Dendritic cell treated with granulocyte-macrophage colony-stimulating factor and Interleukin-4, amounts not matched to agents 40 ng/mL and 50 ng/mL, for 4 days (primary cell): ENCODE measurements around the gene LRRN4CL.
"Not testable (repeated sequence)": the region's sequence is repeated elsewhere in the genome, so short reads cannot be mapped to it uniquely, and the experiment has no call there.

Experiments used
- H3K27ac Mint-ChIP-seq: one replicate; pipeline ENCODE4 v1.8.0; 2022; ENCODE audit warnings: mild to moderate bottlenecking, mixed read lengths
- H3K27me3 Mint-ChIP-seq: one replicate; pipeline ENCODE4 v1.8.0; 2022; ENCODE audit warnings: mild to moderate bottlenecking, mixed read lengths
- H3K36me3 Mint-ChIP-seq: one replicate; pipeline ENCODE4 v1.8.0; 2022; ENCODE audit warnings: low read depth, mixed read lengths
- H3K4me1 Mint-ChIP-seq: one replicate; pipeline ENCODE4 v1.8.0; 2022; ENCODE audit warnings: low read depth, mixed read lengths
- H3K4me3 Mint-ChIP-seq: one replicate; pipeline ENCODE4 v1.8.0; 2022; ENCODE audit warnings: mild to moderate bottlenecking, moderate library complexity, mixed read lengths
- H3K9me3 Mint-ChIP-seq: one replicate; pipeline ENCODE4 v1.8.0; 2022; ENCODE audit warnings: mixed read lengths
- intact Hi-C: fragments of 100-400 bp; cut with micrococcal nuclease; formaldehyde crosslinking; loops from one replicate; pipeline ENCODE4 v1.15.0; 2022

Gene LRRN4CL

DNA sequence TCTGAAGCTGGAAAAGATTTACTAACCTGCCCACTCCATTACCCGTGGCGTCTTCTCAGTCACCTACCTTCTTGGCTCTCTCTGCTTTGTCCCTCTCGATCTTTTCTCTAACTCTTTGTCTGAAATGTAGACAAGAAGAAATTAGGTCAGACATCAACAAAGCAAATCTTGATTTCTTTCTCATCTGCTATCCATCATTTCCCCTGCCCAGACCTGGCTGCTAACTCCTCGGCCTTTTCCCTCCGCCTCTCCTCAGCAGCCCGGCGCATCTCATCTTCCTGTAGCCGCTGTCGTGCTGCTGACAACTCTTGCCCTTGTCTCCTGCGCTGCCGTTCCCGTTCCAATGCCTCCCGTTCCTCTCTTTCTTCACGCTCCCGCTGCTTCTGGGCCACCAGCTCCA is 11.6 kb downstream of the LRRN4CL start:
- intact Hi-C loops, result no loop called here
- Mint-ChIP-seq H3K4me1 (peaks cover 49% of the 10 kb centered on the region), H3K27ac (peak overlapping the region; percentile 95), H3K36me3 (peaks cover 59% of the 10 kb centered on the region), H3K27me3 (no peaks in the 10 kb centered on the region), H3K9me3 (no peaks in the 10 kb centered on the region), H3K4me3 (peak overlapping the region; percentile 87)

DNA sequence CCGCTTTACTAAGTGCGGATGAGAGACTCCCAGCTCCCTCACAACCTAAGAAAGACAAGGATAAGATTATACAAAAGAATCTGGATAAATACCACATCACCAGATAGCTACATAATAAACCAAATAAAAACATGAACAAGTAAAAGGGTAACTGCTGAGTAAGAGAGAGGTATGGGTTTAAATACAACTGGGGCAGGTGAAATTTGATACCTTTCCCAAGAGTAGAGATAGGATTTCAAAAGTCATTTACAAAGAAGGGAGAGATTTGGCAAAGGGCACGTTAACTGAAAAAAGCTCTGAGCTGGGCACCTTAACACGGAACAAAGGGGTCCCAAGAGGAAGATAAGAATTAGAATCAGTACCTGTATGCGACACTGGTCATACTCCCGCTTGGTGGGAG is 12.2 kb downstream of the LRRN4CL start:
- Mint-ChIP-seq H3K27ac (peak overlapping the region; percentile 95), H3K36me3 (peaks cover 64% of the 10 kb centered on the region), H3K4me1 (peaks cover 54% of the 10 kb centered on the region), H3K4me3 (no peak overlapping the region), H3K9me3 (no peaks in the 10 kb centered on the region), H3K27me3 (no peaks in the 10 kb centered on the region)
- intact Hi-C loops, result no loop called here

DNA sequence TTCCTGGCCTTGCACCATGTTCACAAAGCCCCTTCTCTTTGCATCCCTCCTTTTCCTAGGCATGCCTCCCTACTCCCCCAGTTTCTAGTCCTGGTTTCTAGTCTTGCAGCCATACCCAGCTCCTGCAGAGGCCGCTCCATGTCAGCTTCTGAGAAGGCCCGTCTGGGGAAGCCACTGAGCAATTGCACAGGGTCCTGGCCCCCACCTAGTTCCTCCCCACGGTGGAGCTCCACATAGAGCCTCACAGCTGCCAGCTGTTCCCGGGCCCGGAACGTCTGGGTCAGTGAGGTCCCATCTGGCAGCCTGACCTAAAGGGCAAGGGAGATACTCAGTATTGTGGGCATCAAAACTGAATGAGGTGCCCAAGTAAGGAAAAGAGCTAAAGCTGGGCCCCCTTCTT is 12.6 kb downstream of the LRRN4CL start:
- Mint-ChIP-seq H3K27me3 (no peaks in the 10 kb centered on the region), H3K4me1 (peaks cover 56% of the 10 kb centered on the region), H3K4me3 (no peak overlapping the region), H3K27ac (peak overlapping the region; percentile 95), H3K9me3 (no peaks in the 10 kb centered on the region), H3K36me3 (peaks cover 69% of the 10 kb centered on the region)
- intact Hi-C loops, result no loop called here

DNA sequence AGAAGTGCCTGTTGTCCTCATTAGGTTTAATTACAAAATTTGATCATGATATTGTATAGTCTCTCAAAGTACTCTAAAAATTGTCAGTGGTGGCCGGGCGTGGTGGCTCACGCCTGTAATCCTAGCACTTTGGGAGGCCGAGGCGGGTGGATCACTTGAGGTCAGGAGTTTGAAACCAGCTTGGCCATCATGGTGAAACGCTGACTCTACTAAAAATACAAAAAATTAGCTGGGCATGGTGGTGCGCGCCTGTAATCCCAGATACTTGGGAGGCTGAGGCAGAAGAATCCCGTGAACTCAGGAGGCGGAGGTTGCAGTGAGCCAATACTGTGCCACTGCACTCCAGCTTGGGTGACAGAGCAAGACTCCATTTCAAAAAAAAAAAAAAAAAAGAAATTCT is 13.9 kb downstream of the LRRN4CL start:
- H3K27ac Mint-ChIP-seq, H3K9me3 Mint-ChIP-seq, H3K4me3 Mint-ChIP-seq, H3K27me3 Mint-ChIP-seq, intact Hi-C loops: not testable (repeated sequence)
- peaks cover 78% of the 10 kb centered on the region for H3K36me3 Mint-ChIP-seq
- peaks cover 59% of the 10 kb centered on the region for H3K4me1 Mint-ChIP-seq

DNA sequence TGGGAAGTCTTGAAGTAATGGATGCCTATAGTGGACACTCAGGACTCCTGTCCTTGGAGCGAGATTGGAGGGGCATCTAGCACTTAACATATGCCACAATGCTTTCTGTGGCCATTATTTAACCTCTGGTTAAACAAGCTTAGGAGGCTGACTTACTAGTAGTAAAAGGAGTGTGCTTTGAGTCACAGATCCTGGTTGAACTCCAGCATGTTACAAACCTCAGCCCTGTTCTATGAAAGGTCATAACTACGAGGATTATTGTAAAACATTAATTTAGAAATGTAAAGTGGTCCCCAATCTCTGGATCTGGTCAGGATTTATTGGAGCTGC is 16.2 kb downstream of the LRRN4CL start:
- Mint-ChIP-seq H3K4me3 (peak overlapping the region; percentile 95), H3K9me3 (no peaks in the 10 kb centered on the region), H3K4me1 (peaks cover 61% of the 10 kb centered on the region), H3K27me3 (no peaks in the 10 kb centered on the region), H3K27ac (peak overlapping the region; percentile 96), H3K36me3 (peaks cover 84% of the 10 kb centered on the region)
- intact Hi-C loops, result loop anchor here (5.0 kb wide), 1 partner anchor 81 kb away; the partner anchor contains the start of gene TUT1

DNA sequence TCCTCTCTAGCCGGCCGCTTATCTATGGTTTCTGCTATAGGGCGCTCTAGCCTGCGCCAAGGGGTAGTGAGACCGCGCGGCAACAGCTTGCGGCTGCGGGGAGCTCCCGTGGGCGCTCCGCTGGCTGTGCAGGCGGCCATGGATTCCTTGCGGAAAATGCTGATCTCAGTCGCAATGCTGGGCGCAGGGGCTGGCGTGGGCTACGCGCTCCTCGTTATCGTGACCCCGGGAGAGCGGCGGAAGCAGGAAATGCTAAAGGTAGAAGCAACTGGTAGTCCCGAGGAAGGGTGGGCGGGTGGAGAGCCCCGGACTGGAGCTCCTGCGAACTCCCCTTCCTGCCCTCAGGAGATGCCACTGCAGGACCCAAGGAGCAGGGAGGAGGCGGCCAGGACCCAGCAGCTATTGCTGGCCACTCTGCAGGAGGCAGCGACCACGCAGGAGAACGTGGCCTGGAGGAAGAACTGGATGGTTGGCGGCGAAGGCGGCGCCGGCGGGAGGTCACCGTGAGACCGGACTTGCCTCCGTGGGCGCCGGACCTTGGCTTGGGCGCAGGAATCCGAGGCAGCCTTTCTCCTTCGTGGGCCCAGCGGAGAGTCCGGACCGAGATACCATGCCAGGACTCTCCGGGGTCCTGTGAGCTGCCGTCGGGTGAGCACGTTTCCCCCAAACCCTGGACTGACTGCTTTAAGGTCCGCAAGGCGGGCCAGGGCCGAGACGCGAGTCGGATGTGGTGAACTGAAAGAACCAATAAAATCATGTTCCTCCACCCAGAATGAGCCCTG is 17.5 kb downstream of the LRRN4CL start, which contains the start of the genes LBHD1 and UQCC3:
Gene LBHD1, minus strand, starts transcription at position 660 of the 782 bp plus-strand sequence. CDS start 2,236 bp downstream, outside the sequence.
Gene UQCC3, plus strand, starts transcription at position 66 of the 782 bp plus-strand sequence. Its CDS starts 73 bp downstream, at position 139.
- Mint-ChIP-seq H3K4me1 (peaks cover 56% of the 10 kb centered on the region), H3K4me3 (peak within 1 kb of the TSS; percentile 95), H3K27ac (peak within 1 kb of the TSS; percentile 96), H3K9me3 (no peaks in the 10 kb centered on the region), H3K36me3 (peaks cover 81% of the 10 kb centered on the region), H3K27me3 (no peaks in the 10 kb centered on the region)
- intact Hi-C loops, result loop anchor here (5.0 kb wide), 1 partner anchor 79 kb away; the partner anchor contains the start of gene TUT1

DNA sequence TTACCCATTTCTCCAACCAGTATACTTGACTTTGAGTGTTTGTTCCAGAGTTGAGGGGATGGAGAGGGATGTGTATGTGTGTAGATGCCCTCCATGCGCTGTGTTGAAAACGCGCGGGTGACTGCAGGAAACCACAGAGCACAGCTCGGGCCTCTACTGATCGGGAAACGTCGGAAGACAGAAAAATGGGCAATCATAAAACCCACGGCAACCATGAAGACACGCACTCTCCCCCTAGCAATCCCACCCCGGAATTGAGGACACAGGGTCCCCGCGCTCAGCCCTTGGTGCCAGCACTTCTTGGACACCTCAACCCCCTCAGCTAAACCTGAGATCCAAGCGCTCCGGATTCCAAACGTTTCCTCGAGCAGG is 18.1 kb downstream of the LRRN4CL start:
- no peaks in the 10 kb centered on the region for H3K27me3 Mint-ChIP-seq
- peak overlapping the region; percentile 95 for H3K4me3 Mint-ChIP-seq
- H3K9me3 Mint-ChIP-seq, result no peaks in the 10 kb centered on the region
- peaks cover 56% of the 10 kb centered on the region for H3K4me1 Mint-ChIP-seq
- peak overlapping the region; percentile 96 for H3K27ac Mint-ChIP-seq
- intact Hi-C loops, result loop anchor here (5.0 kb wide), 1 partner anchor 79 kb away; the partner anchor contains the start of gene TUT1
- peaks cover 81% of the 10 kb centered on the region for H3K36me3 Mint-ChIP-seq

DNA sequence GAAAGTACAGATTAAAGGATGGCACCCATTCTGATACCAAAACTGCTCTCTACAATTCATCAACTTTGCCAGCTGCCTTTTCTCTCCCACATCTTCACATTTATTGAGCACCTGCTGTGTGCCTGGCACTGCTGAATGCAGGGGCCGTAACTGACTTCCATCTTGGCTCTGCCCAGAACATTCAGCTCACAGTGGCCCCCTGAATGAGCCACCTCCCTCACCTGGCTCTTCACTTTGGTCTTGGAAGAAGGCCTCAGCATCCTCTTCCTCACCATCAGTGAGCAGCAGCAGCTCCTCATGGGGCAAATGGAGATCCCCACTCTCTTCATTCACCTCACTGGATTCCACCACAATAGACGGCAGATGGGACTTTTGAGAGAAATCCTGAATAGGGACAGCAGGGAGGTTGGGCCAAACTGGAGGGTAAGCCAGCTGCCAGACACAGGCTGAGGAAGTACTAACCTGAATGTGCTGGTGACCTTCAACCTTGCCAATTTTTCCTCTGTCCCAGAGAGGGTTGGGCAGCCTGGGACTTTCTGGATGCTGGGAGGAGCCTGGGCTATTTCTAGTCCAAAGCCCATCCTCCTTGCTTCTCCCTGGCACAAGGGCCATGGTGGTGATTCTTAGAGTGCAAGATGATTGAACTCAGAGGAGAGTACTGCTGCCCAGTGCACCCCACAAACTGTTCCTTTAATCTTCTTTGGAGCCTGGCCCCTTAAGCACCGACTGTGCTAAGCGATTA is 19.7 kb downstream of the LRRN4CL start:
- Mint-ChIP-seq H3K4me3 (no peak overlapping the region), H3K4me1 (peaks cover 51% of the 10 kb centered on the region), H3K27me3 (no peaks in the 10 kb centered on the region), H3K9me3 (no peaks in the 10 kb centered on the region), H3K27ac (no peak overlapping the region), H3K36me3 (peaks cover 81% of the 10 kb centered on the region)
- intact Hi-C loops, result loop anchor here (5.0 kb wide), 1 partner anchor 77 kb away; the partner anchor contains the start of gene TUT1

DNA sequence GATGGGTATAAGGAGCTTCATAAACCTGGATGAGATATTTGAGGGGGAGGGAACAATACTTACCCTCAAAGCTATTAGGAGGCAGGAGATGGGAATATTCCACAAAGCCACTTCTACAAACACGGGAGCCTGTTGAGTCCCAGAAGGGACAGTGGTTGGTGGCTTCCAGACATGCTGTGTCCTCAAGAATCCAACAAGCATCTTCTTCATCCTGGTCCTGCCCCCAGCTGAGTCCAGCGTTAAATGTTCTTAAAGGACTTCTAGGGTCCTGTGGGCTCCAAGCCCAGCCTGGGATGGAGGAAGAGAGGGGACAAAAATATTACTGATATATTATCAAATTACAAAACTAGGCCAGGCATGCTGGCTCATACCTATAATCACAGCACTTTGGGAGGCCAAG is 21.9 kb downstream of the LRRN4CL start:
- H3K4me3 Mint-ChIP-seq, result no peak overlapping the region
- no peak overlapping the region for H3K27ac Mint-ChIP-seq
- intact Hi-C loops, result no loop called here
- H3K4me1 Mint-ChIP-seq, result peaks cover 52% of the 10 kb centered on the region
- no peaks in the 10 kb centered on the region for H3K9me3 Mint-ChIP-seq
- no peaks in the 10 kb centered on the region for H3K27me3 Mint-ChIP-seq
- peaks cover 76% of the 10 kb centered on the region for H3K36me3 Mint-ChIP-seq

DNA sequence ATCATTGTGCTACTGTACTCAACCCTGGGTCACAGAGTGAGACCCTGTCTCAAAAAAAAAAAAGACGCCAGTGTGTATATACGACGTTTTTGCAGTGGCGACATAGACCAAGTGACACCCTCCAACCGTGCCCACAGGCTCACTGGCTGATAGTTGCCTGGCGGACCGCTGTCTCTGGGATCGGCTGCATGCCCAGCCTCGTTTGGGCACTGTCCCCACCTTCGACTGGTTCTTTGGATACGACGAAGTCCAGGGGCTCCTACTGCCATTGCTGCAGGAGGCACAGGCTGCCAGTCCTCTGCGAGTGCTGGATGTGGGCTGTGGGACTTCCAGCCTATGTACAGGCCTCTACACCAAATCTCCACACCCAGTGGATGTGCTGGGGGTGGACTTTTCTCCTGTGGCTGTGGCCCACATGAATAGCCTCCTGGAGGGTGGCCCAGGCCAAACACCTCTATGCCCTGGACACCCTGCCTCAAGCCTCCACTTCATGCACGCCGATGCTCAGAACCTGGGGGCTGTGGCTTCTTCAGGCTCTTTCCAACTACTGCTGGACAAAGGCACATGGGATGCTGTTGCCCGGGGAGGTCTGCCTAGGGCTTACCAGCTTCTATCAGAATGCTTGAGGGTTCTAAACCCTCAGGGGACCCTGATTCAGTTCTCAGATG is 22.9 kb downstream of the LRRN4CL start:
- no peaks in the 10 kb centered on the region for H3K9me3 Mint-ChIP-seq
- peak overlapping the region; percentile 94 for H3K4me3 Mint-ChIP-seq
- intact Hi-C loops, result no loop called here
- H3K27me3 Mint-ChIP-seq, result no peaks in the 10 kb centered on the region
- peaks cover 70% of the 10 kb centered on the region for H3K36me3 Mint-ChIP-seq
- peaks cover 45% of the 10 kb centered on the region for H3K4me1 Mint-ChIP-seq
- H3K27ac Mint-ChIP-seq, result peak overlapping the region; percentile 88

DNA sequence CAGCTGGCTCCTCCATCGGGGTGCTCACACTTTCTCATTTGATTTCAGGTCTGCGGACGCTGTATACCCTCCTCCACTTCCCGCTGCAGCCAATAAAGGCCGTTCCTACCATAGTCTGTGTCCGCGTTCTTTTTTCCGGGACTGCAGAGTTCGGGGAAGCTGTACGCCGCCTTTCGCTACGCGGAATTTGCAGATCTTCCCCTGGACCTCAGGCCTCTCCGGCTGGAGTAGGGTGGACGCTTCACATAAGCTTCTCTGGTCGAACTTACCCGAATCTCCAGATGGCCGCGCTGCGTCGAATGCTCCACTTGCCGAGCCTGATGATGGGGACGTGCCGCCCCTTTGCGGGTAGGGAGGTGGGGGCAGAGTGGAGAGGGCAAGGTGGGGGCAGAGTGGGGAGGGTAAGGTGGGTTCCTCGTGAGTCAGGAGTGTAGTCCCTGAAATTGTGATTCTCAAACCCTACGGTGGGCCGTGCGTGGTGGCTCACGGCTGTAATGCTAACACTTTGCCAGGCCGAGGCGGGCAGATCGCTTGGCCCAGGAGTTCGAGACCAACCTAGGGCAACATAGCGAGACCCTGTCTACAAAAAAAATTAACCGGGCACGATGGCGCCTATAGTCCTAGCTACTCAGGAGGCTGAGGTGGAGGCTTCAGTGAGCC is 23.6 kb downstream of the LRRN4CL start:
- peak overlapping the region; percentile 88 for H3K27ac Mint-ChIP-seq
- H3K27me3 Mint-ChIP-seq, result no peaks in the 10 kb centered on the region
- H3K4me1 Mint-ChIP-seq, result peaks cover 39% of the 10 kb centered on the region
- intact Hi-C loops, result no loop called here
- H3K36me3 Mint-ChIP-seq, result peaks cover 65% of the 10 kb centered on the region
- peak overlapping the region; percentile 94 for H3K4me3 Mint-ChIP-seq
- no peaks in the 10 kb centered on the region for H3K9me3 Mint-ChIP-seq

DNA sequence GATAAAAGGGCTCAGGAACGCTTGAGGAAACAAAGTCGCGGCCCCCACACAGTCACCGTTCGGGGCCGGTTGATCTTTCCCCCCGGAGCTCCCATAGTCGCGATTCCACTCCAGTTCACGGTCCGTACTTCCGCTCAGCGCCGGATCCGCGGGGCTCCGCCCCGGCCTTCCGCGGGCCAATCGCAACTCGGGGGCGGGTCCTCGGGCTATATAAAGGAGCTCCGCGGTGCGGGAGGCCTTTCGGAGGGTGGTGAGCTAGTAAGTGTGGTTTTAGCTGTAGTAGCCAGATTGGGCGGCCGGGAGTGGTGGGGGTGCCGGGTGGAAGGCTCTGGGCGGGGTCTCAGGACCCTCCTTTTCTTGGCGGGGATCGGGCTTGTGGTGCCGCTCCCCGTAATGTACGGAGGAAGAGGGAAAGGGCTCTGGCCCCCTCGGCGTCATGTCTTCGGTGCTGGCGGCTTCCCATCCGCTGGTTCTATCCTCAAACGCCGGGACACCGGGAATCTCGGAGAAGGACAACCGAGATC is 24.2 kb downstream of the LRRN4CL start, which contains the start of the genes C11orf98 and CSKMT:
Gene C11orf98, minus strand, starts transcription at position 136 of the 524 bp plus-strand sequence. Its CDS starts 41 bp downstream, at position 95.
Gene CSKMT, plus strand, starts transcription at position 238 of the 524 bp plus-strand sequence. CDS start 568 bp downstream, outside the sequence.
- Mint-ChIP-seq H3K36me3 (peaks cover 65% of the 10 kb centered on the region), H3K9me3 (no peaks in the 10 kb centered on the region)

More for the DNA sequence above, 24.2 kb downstream of the LRRN4CL start, which contains the start of the genes C11orf98 and CSKMT:
- peaks cover 35% of the 10 kb centered on the region for H3K4me1 Mint-ChIP-seq
- peak within 1 kb of the TSS; percentile 94 for H3K4me3 Mint-ChIP-seq
- H3K27me3 Mint-ChIP-seq, result no peaks in the 10 kb centered on the region
- intact Hi-C loops, result no loop called here
- peak within 1 kb of the TSS; percentile 88 for H3K27ac Mint-ChIP-seq
